Keratinocyte (primary cell): ENCODE results near the gene ENDOD1. TPM values are rescaled to one million over a fixed set of nuclear protein-coding genes. Genes with fewer than 3 reads are reported as not detected.

ENCODE experiments used
- DNase-seq: peaks from one replicate; pipeline ENCODE4 v3.0.0-alpha.2; 2011; ENCODE audit warnings: low read depth, missing footprints, low spot score
- FAIRE-seq: peaks from 2 replicates; lab custom pipeline; 2011; peaks lifted over from hg19 to GRCh38; lab: Jason Lieb, UNC
- H2AFZ ChIP-seq: 2 replicates; pipeline ENCODE4 v1.6.0; 2012; ENCODE audit warnings: low read length, control low read depth, inconsistent platforms; ENCODE audit not compliant: control insufficient read depth
- H3K27ac ChIP-seq: 2 replicates; pipeline ENCODE4 v1.5.1; 2011; ENCODE audit warnings: low read length; ENCODE audit not compliant: control insufficient read depth, insufficient read depth
- H3K27me3 ChIP-seq: 3 replicates; pipeline ENCODE4 v1.6.0; 2011; ENCODE audit warnings: low read length; ENCODE audit not compliant: control insufficient read depth, insufficient read depth; ENCODE audit errors: extremely low read depth
- H3K36me3 ChIP-seq, 2 experiments: 2 replicates in 1 of 2; 3 replicates in 1 of 2; pipeline ENCODE4 v1.5.1; 2011; ENCODE audit warnings: low read length in 2 of 2, mild to moderate bottlenecking in 1 of 2; ENCODE audit not compliant: control insufficient read depth in 2 of 2, insufficient read depth in 2 of 2; ENCODE audit errors: extremely low read depth in 1 of 2
- H3K4me1 ChIP-seq: 3 replicates; pipeline ENCODE4 v1.5.1; 2011; ENCODE audit warnings: low read length; ENCODE audit not compliant: control insufficient read depth, insufficient read depth; ENCODE audit errors: extremely low read depth
- H3K4me2 ChIP-seq: 3 replicates; pipeline ENCODE4 v1.6.0; 2011; ENCODE audit warnings: low read depth, low read length; ENCODE audit not compliant: control insufficient read depth, insufficient read depth; ENCODE audit errors: extremely low read depth
- H3K4me3 ChIP-seq, 3 experiments: fragments of 200-600 bp in 1 of 3; sonication (generic) in 1 of 3; 2 replicates in 2 of 3; 3 replicates in 1 of 3; pipeline ENCODE4 v1.5.1; 2011 to 2016; ENCODE audit warnings: low read length in 3 of 3, mild to moderate bottlenecking in 3 of 3, control low read depth in 2 of 3, inconsistent platforms in 1 of 3, low read depth in 1 of 3, mixed read lengths in 1 of 3, mixed run types in 1 of 3, moderate library complexity in 1 of 3; ENCODE audit not compliant: control insufficient read depth in 2 of 3, insufficient read depth in 2 of 3; ENCODE audit errors: extremely low read depth in 1 of 3
- H3K79me2 ChIP-seq: 2 replicates; pipeline ENCODE4 v1.6.0; 2012; ENCODE audit warnings: low read length; ENCODE audit not compliant: control insufficient read depth, insufficient read depth
- H3K9ac ChIP-seq: 3 replicates; pipeline ENCODE4 v1.6.0; 2011; ENCODE audit warnings: low read length; ENCODE audit not compliant: control insufficient read depth, insufficient read depth; ENCODE audit errors: extremely low read depth
- H3K9me1 ChIP-seq: 3 replicates; pipeline ENCODE4 v1.6.0; 2011; ENCODE audit warnings: low read length; ENCODE audit not compliant: control insufficient read depth, insufficient read depth; ENCODE audit errors: extremely low read depth
- H3K9me3 ChIP-seq: 2 replicates; pipeline ENCODE4 v1.5.1; 2012; ENCODE audit warnings: low read depth, low read length; ENCODE audit not compliant: control insufficient read depth
- H4K20me1 ChIP-seq: 3 replicates; pipeline ENCODE4 v1.6.0; 2011; ENCODE audit warnings: low read length; ENCODE audit not compliant: control insufficient read depth, insufficient read depth; ENCODE audit errors: extremely low read depth
- CTCF ChIP-seq, 3 experiments: IDR thresholded peaks in 1 of 3; conservative IDR thresholded peaks in 1 of 3; optimal IDR thresholded peaks in 1 of 3; 2 replicates in 2 of 3; 3 replicates in 1 of 3; pipeline versions ENCODE3 to v1.5.1; 2011; ENCODE audit warnings: low read length in 3 of 3, mild to moderate bottlenecking in 3 of 3, moderate library complexity in 2 of 3, control low read depth in 1 of 3, inconsistent platforms in 1 of 3; ENCODE audit not compliant: insufficient read depth in 2 of 3; ENCODE audit errors: extremely low read depth in 1 of 3
- EZH2 ChIP-seq: IDR thresholded peaks from one replicate; pipeline ENCODE4 v1.6.1; 2012; ENCODE audit warnings: inconsistent platforms, mild to moderate bottlenecking, low read length, moderate library complexity
- dilution Hi-C: fragments of 300-500 bp; cut with MboI; formaldehyde crosslinking; loops from one replicate; pipeline ENCODE4 v1.7.0; 2020; ENCODE audit warnings: low sequenced_read_pairs; ENCODE audit not compliant: extremely low pct_ligation_motif_present
- polyA plus RNA-seq, 5 experiments: library from polyadenylated mRNA; depleted of rRNA in 3 of 5; stranded (reverse) in 3 of 5; stranded (forward) in 1 of 5; unstranded in 1 of 5; fragments of >200 nt; gene quantifications; 1 replicate in 1 of 5; 2 replicates in 3 of 5; 3 replicates in 1 of 5; pipeline versions ENCODE4 v1.2.1 to v1.2.3, GENCODE V29; 2011 to 2012; ENCODE audit warnings: missing spikeins in 2 of 5, low read depth in 1 of 5, low replicate concordance in 1 of 5

ENDOD1 gene
- polyA plus RNA-seq, 1 donor (not counting 4 experiments of a cell fraction or from before 2014, with no cell fraction given) = 27.2 TPM

GRCh38 chr11:95042906-95043305 is 46.7 kb upstream of the ENDOD1 start:
- Histone ChIP-seq H3K27ac (no peak overlapping the region), H2AFZ (no peak overlapping the region), H4K20me1 (no peaks in the 10 kb centered on the region), H3K9me1 (no peaks in the 10 kb centered on the region), H3K4me1 (no peaks in the 10 kb centered on the region), H3K36me3 (no peaks in the 10 kb centered on the region), H3K4me3 (no peak overlapping the region), H3K9me3 (no peaks in the 10 kb centered on the region), H3K27me3 (peaks cover 8% of the 10 kb centered on the region), H3K9ac (no peak overlapping the region), H3K79me2 (no peaks in the 10 kb centered on the region), H3K4me2 (no peak overlapping the region)
- no peak for FAIRE-seq
- dilution Hi-C loops = no loop called here
- TF ChIP-seq EZH2 (no peak), CTCF (optimal IDR thresholded peaks at IDR 0.05 in 1 of 3, IDR thresholded peaks at IDR 0.05 in 1 of 3, conservative IDR thresholded peaks at IDR 0.05 in 1 of 3; ENCODE audit: extremely low read depth in 1 of 3, insufficient read depth in 2 of 3, low read length in 3 of 3) (no peak)
- DNase-seq = no peak

GRCh38 chr11:95044010-95044409 is 45.6 kb upstream of the ENDOD1 start:
- H3K9me1 ChIP-seq = no peaks in the 10 kb centered on the region

More at GRCh38 chr11:95044010-95044409, 45.6 kb upstream of the ENDOD1 start:
- TF ChIP-seq EZH2 (no peak), CTCF (optimal IDR thresholded peaks at IDR 0.05 in 1 of 3, IDR thresholded peaks at IDR 0.05 in 1 of 3, conservative IDR thresholded peaks at IDR 0.05 in 1 of 3; ENCODE audit: extremely low read depth in 1 of 3, insufficient read depth in 2 of 3, low read length in 3 of 3) (no peak)
- no peaks in the 10 kb centered on the region for H3K79me2 ChIP-seq
- H4K20me1 ChIP-seq = no peaks in the 10 kb centered on the region
- no peak overlapping the region for H3K4me2 ChIP-seq
- no peaks in the 10 kb centered on the region for H3K9me3 ChIP-seq
- H3K4me1 ChIP-seq = no peaks in the 10 kb centered on the region
- no peak overlapping the region for H2AFZ ChIP-seq
- H3K4me3 ChIP-seq = no peak overlapping the region
- peaks cover 8% of the 10 kb centered on the region for H3K27me3 ChIP-seq
- no peak overlapping the region for H3K9ac ChIP-seq
- H3K27ac ChIP-seq = no peak overlapping the region
- no peaks in the 10 kb centered on the region for H3K36me3 ChIP-seq
- no peak for DNase-seq
- FAIRE-seq = no peak
- dilution Hi-C loops = no loop called here
